Hematopoietic multipotent progenitor cell treated with erythropoietin and hydrocortisone succinate and interleukin-3 and kit ligand, for 8 days (in vitro differentiated cells): Measurements from ENCODE around the gene LRCH1.

ENCODE experiments used
- DNase-seq: peaks from one replicate; pipeline ENCODE4 v3.0.0-alpha.2; 2015

LRCH1 gene

DNA sequence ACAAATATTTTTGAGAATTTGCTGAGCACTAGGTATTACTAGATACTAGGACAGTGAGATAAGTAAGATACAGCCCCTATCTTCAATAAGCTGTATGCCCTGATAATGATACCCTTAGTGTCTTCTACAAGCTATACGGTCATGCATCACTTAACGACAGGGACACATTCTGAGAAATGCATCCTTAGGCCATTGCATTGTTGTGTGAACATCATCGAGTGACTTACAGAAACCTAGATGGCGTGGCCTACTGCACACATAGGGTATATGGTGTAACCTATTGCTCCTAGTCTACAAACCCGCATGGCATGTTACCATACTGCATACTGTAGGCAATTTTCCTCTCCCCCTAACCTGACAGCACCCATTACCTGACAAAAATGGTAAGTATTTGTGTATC is 64.9 kb downstream of the LRCH1 start:
- DNase-seq = no peak

DNA sequence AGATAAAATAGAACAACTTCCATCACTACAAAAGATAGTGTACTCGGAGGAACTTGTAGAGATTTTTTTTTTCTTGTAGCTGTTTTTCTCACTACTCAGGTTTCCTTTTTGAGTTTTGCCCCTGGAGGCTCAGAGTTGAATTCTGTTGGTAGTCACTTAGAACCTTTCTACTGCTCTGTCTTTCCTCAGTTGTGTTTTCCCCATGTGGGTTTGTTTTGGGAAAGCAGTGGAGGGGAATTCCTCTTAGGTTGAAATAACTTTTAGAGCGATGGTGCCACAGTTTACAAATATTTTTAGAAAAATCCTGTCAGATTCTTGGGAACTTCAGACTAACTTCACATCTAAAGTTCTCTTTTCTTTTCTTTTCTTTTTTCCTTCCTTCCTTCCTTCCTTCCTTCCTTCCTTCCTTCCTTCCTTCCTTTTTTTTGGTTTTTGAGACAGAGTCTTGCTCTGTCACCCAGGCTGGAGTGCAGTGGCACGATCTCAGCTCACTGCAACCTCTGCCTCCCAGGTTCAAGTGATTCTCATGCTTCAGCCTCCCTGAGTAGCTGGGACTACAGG is 65.8 kb downstream of the LRCH1 start:
- no peak for DNase-seq

DNA sequence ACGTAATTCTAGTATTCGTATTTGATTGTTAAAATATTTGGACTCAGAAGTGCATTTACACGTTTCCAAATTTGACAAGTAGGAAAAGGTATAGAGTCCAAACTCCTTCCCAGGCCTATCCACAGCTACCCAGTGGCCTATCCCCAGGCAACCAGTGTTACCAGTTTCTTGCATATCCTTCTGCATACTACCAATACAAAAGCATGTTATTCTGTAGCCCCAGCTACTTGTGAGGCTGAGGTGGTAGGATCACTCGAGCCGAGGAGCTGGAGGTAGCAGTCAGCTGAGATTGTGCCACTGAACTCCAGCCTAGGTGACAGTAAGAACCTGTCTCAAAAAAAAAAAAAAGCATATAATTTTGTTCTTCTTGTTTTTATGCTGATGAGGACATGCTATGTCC is 67.1 kb downstream of the LRCH1 start:
- no peak for DNase-seq

DNA sequence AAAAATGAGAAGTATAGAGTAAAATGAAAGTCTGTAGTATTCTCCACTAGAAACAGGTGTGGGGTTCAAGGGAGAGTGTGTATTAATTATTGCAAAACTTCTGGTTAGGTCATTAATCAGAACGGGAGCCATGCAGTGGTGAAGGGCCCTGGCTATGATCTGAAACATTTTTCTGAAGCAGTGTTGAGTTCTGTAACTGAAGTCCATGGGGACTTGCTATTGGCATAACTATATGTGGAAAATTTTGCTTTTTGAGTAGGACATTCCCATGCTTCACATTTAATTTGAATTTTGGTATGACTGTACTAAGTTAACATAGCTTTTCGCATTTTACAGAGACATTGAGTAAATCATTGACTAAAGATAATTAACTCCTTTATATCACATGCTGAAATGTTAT is 67.5 kb downstream of the LRCH1 start:
- DNase-seq = no peak

DNA sequence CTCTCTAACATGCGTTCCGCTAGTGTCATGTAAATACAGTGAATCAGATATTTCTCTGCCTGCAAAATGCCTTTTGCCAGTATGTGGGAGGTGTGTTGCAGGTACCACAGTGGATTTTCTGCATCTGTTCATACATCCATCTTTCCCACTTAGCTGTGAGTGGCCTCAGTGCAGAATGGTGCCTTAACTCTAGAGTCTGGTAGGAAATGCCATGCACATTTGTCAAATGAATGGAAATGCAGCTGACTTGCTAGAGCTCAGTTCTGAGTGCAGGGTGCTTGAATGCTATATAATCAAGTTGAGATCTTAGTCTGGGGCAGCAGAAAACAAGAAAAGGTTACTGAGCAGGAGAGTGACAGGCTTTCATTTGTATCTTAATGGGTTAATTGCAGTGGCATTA is 68.2 kb downstream of the LRCH1 start:
- no peak for DNase-seq

DNA sequence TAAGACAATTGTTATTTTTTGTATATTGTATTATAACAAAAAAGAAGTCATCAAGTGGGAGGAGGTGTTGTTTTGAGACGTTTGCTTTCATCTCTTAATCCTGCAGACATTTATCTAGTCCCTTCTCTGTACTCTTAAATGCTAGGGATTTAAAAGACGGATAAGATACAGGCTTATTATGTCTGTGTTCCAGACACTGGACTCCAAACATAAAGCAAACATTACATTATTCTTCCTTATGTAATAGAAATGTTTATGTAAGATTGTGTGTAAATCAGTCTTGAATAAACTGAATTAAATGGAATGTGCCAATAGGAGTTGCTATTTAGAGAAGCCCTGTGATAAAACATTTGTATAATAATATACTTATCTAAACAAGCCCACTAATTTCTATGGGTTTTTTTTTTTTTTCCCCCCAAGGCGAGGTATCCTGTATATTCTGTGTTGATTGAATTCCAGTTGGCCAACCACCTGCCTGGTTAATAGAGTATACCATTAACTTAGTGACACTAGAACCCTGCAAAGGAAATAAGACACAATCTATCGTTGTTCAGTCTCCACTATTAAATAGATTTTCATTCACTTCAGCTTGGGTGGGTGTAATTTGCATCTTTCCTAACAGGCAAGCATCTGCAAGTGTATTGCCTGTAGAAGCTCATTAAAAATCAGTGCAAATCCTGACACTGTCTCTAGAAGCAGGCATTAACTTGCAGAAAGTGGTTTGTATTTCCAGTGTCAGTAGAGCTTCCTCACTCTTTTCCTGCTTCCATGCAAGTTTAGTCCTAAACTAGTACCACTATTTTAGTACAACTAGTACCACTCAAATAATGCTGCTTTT is 69.0 kb downstream of the LRCH1 start:
- DNase-seq = no peak

DNA sequence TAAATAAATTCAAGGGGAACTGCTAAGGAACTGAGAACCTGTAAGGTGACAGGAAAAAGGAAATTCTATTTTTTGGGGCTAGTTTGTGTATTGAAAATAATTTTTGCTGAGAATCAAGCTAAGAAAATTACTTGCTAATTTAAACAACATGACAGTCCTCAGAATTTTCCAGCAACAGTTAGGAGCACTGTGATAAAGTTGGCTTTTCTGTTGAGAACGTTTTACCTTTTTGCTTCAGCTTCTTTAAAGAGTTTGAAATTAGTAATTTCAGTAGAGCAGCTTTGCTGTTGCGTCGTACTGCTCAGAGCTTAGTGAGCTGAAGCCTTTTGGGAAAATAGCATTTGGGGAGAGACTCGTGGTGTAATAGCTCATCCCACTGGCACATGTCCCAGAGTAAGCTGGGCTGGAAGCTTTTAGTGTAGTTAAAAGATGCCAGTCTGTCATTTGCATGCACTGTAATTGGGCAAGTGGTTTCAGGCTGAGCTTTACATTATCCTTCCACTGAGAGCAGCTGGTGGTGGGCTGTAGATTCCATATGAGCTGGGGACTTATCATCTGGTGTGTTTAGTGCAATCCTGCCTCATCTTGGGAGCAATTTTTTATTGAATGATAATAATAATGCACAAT is 69.8 kb downstream of the LRCH1 start:
- no peak for DNase-seq

DNA sequence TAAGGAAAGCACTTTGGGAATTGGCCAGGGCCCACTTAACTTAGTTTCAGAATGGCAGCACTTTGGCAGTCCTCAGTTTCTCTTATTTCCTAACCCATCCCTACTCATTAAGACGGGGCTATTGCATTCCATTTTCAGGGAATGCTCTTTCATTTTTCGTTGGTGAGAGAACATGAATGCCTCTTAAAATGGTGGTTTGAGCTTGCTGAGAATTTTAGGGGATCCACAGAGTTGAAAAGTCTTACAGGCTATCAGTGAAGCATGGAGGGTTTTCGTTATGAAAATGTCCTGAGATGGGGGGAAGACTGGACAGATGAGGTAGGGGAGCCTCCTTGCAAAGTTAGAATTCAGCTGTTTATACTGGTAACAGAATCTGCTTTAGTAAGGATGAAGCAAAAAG is 71.4 kb downstream of the LRCH1 start:
- DNase-seq = no peak

DNA sequence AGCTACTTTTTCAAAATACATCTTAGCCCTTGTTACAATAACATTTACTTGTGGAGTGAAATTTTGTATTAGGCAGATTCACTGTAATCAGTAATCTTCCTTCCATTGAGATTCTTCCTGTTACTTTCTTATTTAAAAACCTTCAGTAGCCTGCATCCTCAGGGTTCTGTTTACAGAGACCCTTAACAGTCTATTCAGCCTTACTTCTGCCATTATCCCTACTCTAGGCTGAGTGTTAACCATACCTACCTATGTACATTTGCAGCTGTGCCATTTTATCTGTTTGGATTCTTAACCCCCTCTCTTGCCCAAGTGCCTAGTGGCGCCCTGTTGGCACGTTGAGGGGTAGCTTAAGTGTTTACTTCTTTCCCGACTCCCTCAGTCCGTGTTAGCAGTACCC is 71.9 kb downstream of the LRCH1 start:
- no peak for DNase-seq

DNA sequence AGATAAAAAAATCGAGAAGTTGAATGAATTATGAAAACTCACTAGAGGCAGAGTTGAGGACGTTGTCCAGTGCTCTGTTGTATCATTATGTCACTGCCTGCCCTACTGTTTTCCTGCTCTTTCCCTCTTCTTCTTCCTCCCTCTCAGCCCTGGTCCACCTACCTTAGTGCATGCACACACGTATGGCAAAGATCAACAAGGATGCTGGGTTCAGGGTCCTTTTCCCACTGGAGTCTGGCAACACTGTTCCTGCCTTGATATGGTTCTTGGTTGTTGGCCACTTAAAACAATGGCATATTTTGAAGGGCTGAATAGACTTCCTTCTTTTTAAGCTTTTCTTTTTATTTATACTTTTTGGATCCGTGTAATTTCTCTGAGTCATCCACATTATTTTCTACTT is 74.5 kb downstream of the LRCH1 start:
- DNase-seq = no peak

DNA sequence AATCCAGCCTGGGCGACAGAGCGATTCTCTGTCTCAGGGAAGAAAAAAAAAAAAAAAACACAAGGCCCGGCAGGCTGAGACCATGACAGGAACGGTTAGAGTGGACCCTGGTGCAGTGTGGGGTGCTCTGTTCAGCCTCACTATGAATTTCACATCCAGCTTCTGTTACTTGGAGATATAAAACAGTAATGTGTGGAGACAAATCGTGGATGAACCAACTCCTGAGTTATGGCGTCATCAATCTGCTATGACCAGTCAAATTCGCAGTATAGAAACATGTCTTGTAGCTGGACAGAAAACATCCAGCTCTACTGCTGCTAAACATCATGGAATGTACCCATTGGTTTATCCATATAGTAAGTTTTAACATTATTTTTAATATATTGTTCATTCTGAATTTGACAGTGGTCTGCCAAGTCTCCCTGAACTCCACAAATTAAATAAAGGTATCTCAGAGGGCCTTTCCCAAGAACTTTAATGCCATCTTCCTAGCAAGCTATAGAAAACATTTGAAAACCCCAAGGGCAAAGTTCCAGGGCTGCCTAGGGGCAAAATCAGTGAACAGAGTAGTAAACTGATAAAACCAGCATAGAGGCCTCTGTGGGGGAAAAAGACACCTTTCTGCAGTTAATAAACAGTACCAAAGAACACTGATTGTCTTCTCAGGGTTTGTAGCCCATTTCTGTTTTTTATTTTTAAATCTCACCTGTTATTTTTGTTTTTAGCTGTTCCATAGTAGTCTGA is 75.8 kb downstream of the LRCH1 start:
- no peak for DNase-seq

DNA sequence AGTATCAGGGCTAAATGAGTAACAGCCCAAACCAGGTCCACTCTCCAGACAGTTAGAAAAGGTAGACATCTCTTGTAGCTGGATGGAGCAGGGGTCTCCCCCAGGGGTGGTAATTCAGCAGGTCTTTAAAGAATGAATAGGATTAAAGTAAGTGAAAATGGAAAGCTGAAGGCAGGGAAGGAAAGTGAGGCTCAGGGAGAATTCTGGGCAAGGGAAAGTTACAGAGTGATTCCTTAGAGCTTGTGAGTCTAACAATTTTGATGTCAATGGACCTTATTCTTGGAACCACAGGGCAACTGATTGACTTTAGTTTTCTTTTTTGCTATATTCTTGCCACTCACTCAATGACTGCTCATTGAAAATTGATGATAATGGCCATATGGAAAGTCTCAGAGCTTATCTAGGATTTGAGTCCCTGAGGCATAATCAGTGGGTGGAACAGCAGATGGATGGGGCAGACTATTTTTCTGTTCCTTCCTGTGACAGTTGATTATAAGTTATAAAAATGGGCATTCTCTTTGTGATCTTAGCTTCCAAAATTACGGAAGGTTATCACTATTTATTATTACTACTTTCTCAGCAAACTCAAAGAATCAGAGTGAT is 76.9 kb downstream of the LRCH1 start:
- DNase-seq = peak; percentile 32

DNA sequence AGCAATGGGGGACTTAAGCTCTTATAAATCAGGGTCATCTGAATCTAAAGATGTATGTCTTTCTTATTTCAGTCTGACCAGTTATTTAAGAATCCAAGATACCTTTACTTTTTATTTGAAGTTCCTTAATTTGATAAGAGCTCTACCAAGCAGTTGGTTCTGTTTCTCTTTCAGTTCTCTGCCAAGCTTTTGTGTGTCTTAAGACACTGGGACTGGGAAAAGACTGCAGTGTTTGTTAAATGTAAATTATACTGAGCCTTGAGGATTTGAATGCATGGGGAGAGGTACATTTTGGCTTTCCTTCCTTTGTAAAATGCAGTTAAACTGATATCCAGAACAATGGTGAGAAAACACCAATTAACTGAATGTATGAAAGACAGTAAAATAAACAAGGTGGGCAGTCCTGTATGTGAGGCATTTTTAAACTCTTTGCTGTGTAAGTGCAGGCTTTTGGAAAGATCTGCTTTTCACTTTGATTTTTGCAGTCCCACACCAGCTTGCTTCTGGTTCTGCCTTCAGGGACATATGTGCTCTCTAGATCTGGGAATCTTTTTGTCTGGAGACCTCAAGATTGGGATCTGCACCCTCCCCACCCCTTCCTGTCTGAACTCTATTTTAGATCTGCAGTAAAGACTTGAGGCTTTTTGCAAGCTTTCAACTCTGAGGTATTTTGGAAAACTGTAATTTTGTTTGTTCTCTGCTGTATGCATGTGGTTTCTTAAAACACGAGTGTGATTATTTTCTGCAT is 77.6 kb downstream of the LRCH1 start:
- DNase-seq = no peak

DNA sequence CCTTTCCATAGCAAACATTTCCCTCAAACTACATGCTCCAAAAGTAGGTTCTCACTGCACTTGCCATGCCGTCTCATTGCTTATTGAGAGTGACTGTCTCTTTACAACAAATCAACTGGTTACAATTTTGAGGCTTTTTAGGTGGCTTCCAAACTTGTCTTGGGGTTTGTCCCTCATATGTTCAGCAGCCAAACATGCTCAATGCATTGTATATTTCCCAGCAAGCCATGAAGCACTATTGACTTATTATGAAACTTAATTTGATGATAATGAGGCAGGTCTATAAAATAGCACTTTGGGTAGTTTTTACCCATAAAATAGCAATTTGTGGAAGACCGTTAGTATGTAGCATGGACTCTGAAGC is 78.2 kb downstream of the LRCH1 start:
- DNase-seq = no peak

DNA sequence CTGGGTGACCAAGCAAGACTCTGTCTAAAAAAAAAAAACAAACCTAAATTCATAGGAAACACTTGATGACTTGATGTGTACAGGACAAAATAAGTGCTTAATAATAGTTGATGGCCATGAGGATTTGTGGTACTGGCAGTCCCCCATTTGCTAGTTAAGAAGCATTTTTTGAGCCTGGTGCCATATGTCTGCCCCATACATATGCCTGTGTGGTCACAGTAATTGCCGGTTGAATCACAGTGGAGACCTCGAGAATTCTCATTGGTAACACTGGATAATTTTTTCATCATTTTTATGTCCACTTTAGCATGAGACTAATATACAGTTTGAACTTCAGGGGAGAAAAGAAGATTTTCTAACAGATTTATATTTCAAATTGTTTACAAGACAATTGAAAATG is 79.2 kb downstream of the LRCH1 start:
- no peak for DNase-seq

DNA sequence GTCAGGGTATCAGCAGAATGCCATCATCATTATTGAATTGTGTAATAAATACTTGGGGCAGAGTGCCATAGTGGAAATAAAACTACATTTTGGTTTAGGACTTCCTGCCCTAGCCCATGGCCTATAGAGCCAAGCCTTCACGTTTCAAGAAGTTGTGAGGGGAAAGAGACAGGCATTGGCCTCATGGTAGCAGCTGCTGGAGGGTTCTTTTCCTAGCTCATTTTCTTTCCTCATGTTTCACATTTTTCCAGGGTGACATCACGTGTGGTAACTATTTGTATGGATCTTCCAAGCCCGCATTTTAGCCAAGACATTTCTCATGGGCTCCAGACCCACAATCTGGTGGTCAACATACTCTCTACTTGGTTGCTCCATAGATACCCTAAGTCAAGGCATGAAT is 80.4 kb downstream of the LRCH1 start:
- no peak for DNase-seq

DNA sequence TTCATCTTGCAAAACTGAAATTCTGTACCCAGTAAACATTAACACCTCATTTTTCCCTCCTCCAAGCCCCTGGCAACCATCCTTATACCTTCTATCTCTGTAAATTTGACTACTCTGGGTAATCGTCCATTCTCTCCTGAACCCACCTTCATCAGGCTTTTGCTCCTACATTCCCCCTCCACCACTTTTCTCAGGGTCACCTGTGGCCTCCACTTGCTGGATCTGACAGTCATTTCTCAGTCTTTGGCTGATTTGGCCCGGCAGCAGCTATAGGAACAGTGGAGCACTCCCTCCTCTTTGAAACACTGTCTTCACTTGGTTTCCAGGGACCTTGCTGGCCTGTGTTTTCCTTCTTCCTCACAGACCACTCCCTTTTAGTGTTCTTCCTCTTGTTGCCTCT is 83.5 kb downstream of the LRCH1 start:
- no peak for DNase-seq

DNA sequence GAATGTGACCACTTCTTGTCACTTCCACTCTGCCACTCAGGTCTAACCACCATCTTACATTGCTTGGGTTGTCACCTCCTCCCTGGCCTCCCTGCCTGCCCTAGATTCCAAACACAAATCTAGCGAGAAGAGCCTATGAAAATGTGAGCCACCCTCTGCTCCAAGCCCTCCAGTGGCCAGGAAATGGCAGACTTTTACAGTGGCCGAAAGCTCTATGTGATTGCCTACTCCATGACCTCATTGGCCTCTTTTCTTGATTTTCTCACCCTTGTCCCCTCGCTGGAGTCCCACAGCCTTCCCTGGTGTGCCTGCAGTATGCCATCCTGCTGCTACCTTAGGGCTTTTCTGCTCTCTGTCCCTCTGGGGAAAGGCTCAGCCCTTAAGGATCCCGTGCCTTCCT is 84.2 kb downstream of the LRCH1 start:
- DNase-seq = no peak

DNA sequence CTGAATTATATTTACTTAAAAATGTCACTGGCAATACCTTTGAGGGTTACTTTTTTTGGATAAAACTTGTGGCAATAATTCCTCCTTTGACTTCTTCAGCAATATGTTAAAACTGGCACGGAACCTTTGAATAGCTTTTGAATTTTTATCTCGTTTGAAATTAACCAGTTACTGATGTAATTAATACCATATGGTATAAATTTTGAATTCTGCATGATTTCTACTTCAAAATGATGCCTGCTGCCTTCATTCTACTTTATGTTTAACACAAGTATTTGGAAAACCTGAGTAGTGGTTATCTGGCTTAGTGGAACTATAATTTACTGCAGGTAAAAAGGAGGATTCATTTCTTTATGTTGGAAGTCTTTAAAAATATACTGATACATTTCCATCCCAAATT is 85.3 kb downstream of the LRCH1 start:
- no peak for DNase-seq

DNA sequence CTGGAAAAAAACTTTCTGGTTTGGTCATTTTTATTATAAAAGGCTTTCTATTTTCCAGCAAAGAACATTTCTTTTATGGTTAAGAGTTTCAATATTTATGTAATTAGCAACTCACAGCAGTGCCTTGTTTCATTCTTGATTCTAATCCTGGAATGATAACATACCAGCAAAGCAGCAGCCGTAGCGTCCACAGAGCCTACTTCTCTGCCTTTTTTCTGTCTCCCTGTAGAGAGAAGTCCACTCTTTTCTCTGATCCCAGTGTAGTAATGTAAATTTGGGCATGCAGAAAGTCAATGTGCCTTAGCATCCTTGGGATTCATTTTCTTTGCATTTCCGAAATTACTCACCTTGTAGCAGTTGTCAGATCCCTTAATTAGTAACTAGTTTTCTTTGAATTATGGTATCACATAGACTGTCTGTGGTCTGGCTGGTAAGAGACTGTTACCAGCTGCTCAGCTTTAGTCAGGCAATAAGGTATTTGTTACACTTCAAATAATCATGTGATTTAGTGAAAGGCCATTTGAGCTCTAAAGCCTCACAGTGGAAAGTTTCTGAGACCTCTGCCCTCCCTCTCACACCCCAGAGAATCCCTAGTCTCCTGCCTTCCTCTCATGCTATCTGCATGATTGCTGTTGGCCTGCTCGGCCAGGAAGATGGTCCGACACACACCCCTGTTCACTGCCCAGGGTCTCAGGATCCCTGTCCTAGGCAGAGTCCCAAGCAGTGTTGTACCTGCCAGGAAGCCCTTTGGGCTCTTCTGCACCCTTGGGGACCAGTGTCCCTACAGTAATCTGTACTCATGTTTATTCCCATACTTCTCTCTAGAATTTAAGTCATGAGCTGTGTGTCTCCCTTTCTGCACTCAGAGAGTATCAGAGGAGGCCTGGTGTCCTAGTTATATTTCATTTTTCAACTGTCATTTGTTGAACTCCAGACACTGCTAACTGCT is 86.3 kb downstream of the LRCH1 start:
- no peak for DNase-seq

DNA sequence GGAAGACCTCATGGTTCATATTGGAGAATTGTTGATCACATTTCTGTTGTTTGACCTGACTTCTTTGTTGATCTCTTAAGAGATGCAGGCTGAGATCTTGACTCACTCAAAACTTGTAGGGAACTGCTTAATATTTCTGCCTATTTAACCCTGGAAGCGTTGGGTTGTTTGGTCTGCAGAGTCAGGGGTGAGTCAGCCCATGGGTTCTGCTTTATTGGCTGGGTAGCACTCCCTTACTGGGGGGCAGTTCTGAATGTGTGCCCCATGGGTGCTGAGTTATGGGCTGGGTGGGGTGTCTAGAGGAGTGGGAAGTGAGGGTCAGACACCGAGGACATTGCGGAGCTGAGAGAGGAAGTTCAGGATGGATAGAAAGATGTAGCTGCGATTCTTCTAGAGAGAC is 87.9 kb downstream of the LRCH1 start:
- DNase-seq = no peak
